Ecto neural progenitor cell (in vitro differentiated cells): ENCODE data around the gene ARRB1.
A peak's percentile ranks its signal among the peaks of the same experiment; 100 is the strongest.

Experiments
- DNase-seq: peaks from one replicate; pipeline ENCODE4 v3.0.0-alpha.2; 2018; ENCODE audit warnings: low spot score

The ARRB1 gene

DNA sequence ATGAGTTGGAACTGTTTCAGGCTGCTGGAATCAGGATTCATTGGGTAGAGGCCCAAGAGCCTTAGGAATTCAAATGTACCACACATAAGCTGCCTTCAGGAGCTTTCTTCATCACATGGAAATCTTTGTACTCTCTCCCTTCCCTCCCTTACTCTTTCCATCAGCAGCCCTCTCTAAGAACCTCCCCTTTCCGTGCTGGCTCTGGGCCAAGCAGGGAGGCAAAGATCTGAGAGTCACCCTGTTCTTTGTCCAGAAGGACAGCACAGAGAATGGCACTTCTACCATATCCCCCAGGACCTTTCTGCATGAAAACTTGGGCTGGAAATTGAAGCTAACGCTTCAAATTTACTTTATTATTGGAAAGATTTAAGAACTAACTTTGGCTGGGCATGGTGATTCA, 131.6 kb downstream of the ARRB1 start:
- DNase-seq, result no peak

- no peak for DNase-seq
Measured at GRCh38 chr11:75214843-75215242, 136.6 kb downstream of the ARRB1 start.

DNA sequence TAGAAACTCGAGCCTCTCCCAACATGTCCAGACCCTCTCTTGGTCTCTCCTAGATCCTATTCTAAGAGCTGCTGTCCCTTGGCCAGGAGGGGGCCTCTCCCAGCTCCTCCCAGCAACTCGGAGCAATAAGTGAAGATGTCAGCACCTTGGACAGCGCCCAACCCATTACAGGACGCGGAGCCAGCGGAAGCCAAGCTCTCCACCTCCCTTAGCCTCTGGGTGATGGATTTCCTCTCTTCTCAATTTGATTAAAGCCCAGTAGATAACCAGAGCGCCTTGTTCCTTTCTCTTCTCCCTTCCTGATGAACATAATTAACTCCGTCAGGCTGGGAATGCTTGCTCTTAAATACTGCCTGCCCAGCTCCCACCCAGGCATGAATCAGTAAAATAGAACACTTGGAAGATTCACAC, 137.0 kb downstream of the ARRB1 start:
- DNase-seq, result peak; percentile 92
